ENCODE results near the gene CNGA2. TPM values are rescaled to one million over a fixed set of nuclear protein-coding genes. Genes with fewer than 3 reads are reported as not detected.

CNGA2 gene
- total and polyA plus RNA-seq, 2 of the 4 experiments (the other 2 are of a cell fraction) = not detected

- Histone ChIP-seq H4K91ac (ENCODE audit: insufficient read depth, low read depth, low read length) (no peak overlapping the region), H3K36me3 (ENCODE audit: control insufficient read depth, insufficient read depth, low read length) (no peaks in the 10 kb centered on the region), H3K27ac (ENCODE audit: insufficient read depth, low read length) (no peak overlapping the region), H3K4me1 (ENCODE audit: control insufficient read depth, insufficient read depth, low read length) (no peaks in the 10 kb centered on the region), H4K5ac (ENCODE audit: low read depth, low read length) (no peak overlapping the region), H2BK20ac (ENCODE audit: low read depth, low read length) (no peak overlapping the region), H3K9ac (ENCODE audit: low read depth, low read length) (no peak overlapping the region), H3K14ac (replicated peaks; ENCODE audit: low read depth, low read length) (no peak overlapping the region), H2BK120ac (ENCODE audit: low read depth, low read length) (no peak overlapping the region), H3K56ac (ENCODE audit: extremely low read depth, insufficient read depth, low read length) (no peak overlapping the region), H3K4me3 (ENCODE audit: insufficient read depth, low read depth, low read length) (no peak overlapping the region), H3K79me1 (ENCODE audit: low read depth in 1 of 2, low read length in 2 of 2) (no peaks in the 10 kb centered on the region), H2BK5ac (ENCODE audit: low read depth, low read length, poor library complexity, severe bottlenecking) (no peak overlapping the region), H3K9me3 (ENCODE audit: control insufficient read depth, insufficient read depth, low read length) (no peaks in the 10 kb centered on the region; the same call in 1 of the 2 replicates), H2AK9ac (replicated peaks; ENCODE audit: low read depth, low read length, poor library complexity) (peak overlapping the region; percentile 55), H4K8ac (ENCODE audit: low read depth in 2 of 2, low read length in 2 of 2) (no peak overlapping the region), H3K4me2 (ENCODE audit: low read depth, low read length) (no peak overlapping the region), H2AFZ (replicated peaks; ENCODE audit: low read length, poor library complexity) (no peak overlapping the region), H3K4ac (ENCODE audit: low read depth, low read length) (no peak overlapping the region), H3K27me3 (ENCODE audit: control insufficient read depth, insufficient read depth, low read length) (no peaks in the 10 kb centered on the region; the same call in 1 of the 2 replicates), H2AK5ac (ENCODE audit: low read depth, low read length) (no peak overlapping the region), H4K20me1 (ENCODE audit: insufficient read depth, low read length) (no peaks in the 10 kb centered on the region), H3K18ac (ENCODE audit: low read depth, low read length) (no peak overlapping the region), H2BK15ac (ENCODE audit: low read depth, low read length) (no peak overlapping the region), H3K23ac (ENCODE audit: low read depth, low read length) (no peak overlapping the region), H3K9me1 (ENCODE audit: insufficient read depth, low read length) (no peaks in the 10 kb centered on the region)
- dilution Hi-C loops (cut with HindIII; ENCODE audit: low sequenced_read_pairs, unreplicated experiment) = no loop called here
- POLR2A ChIA-PET (ENCODE audit: unreplicated experiment) = no interaction called here
- in situ Hi-C loops (cut with MboI; ENCODE audit: low sequenced_read_pairs) = no loop called here
- BruUV-seq (replicated peaks) = no TSS peak
- CTCF ChIA-PET = no interaction called here
- no peak for ATAC-seq (ENCODE audit: low read depth)
- TF ChIP-seq NFE2L2 (IDR thresholded peaks at IDR 0.05; ENCODE audit: low read depth, low read length) = no peak
- no peak for TF ChIP-seq FOS (IDR thresholded peaks at IDR 0.05; ENCODE audit: low read depth, low read length)
- TF ChIP-seq MAFK (IDR thresholded peaks at IDR 0.05; ENCODE audit: low read depth, low read length) = no peak
- TF ChIP-seq SMC3 (IDR thresholded peaks at IDR 0.05; ENCODE audit: low read depth, low read length) = no peak
- no peak for TF ChIP-seq ELK1 (IDR thresholded peaks at IDR 0.05; ENCODE audit: borderline replicate concordance, low read depth, low read length)
- no peak for TF ChIP-seq BHLHE40 (IDR thresholded peaks at IDR 0.05; ENCODE audit: low read depth, low read length)
- TF ChIP-seq RAD21 (IDR thresholded peaks at IDR 0.05; ENCODE audit: low read length) = no peak
- TF ChIP-seq, protein P1, sequence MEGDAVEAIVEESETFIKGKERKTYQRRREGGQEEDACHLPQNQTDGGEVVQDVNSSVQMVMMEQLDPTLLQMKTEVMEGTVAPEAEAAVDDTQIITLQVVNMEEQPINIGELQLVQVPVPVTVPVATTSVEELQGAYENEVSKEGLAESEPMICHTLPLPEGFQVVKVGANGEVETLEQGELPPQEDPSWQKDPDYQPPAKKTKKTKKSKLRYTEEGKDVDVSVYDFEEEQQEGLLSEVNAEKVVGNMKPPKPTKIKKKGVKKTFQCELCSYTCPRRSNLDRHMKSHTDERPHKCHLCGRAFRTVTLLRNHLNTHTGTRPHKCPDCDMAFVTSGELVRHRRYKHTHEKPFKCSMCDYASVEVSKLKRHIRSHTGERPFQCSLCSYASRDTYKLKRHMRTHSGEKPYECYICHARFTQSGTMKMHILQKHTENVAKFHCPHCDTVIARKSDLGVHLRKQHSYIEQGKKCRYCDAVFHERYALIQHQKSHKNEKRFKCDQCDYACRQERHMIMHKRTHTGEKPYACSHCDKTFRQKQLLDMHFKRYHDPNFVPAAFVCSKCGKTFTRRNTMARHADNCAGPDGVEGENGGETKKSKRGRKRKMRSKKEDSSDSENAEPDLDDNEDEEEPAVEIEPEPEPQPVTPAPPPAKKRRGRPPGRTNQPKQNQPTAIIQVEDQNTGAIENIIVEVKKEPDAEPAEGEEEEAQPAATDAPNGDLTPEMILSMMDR (conservative IDR thresholded peaks at IDR 0.05; ENCODE audit: low read depth, low read length) = no peak
- no peak for TF ChIP-seq RFX5 (IDR thresholded peaks at IDR 0.05; ENCODE audit: low read depth, low read length)
- no peak for TF ChIP-seq POLR2A (IDR thresholded peaks at IDR 0.05; ENCODE audit: low read depth, low read length)
- TF ChIP-seq CHD1 (IDR thresholded peaks at IDR 0.05; ENCODE audit: low read depth, low read length) = no peak
- no peak for TF ChIP-seq RCOR1 (IDR thresholded peaks at IDR 0.05; ENCODE audit: insufficient replicate concordance, low read length)
- TF ChIP-seq USF2 (IDR thresholded peaks at IDR 0.05; ENCODE audit: low read depth, low read length) = no peak
- TF ChIP-seq MXI1 (IDR thresholded peaks at IDR 0.05; ENCODE audit: borderline replicate concordance, low read depth, low read length) = no peak
- TF ChIP-seq CEBPB (IDR thresholded peaks at IDR 0.05; ENCODE audit: low read depth, low read length) = no peak
- no peak for TF ChIP-seq MAZ (IDR thresholded peaks at IDR 0.05; ENCODE audit: borderline replicate concordance, low read depth, low read length)
- no peak for DNase-seq
- no CpG with 5 or more reads among the region's 2 CpGs for whole genome bisulfite sequencing, 2 experiments (ENCODE audit: extremely low coverage in 2 of 2, insufficient read length in 1 of 2)
- intact Hi-C loops (cut with micrococcal nuclease) = no loop called here
These were observed 22.8 kb upstream of the CNGA2 start for GRCh38 chrX:151711787-151712186.

All from IMR-90 (cell line).